HepG2 (cell line): ENCODE data around the gene PAX4. TPM values are rescaled to one million over a fixed set of nuclear protein-coding genes. Genes with fewer than 3 reads are reported as not detected.

ENCODE experiments used
- ATAD3A ChIP-seq: sonication (generic); formaldehyde crosslinking; IDR thresholded peaks from 2 replicates; pipeline ENCODE4 v1.4.0; 2020; ENCODE audit warnings: missing genetic modification reagents
- BHLHE40 ChIP-seq: IDR thresholded peaks from 2 replicates; pipeline ENCODE4 v1.6.1; 2011; ENCODE audit warnings: low read length, improper control_type of control experiment
- CCDC6 ChIP-seq: sonication (generic); formaldehyde crosslinking; IDR thresholded peaks from 2 replicates; pipeline ENCODE4 v1.8.1; 2022; ENCODE audit warnings: mild to moderate bottlenecking, missing genetic modification reagents, moderate library complexity
- CEBPB ChIP-seq: IDR thresholded peaks from 2 replicates; pipeline ENCODE4 v1.6.1; 2011; ENCODE audit warnings: low read depth, low read length, improper control_type of control experiment, borderline replicate concordance
- FOXP1 ChIP-seq, 2 experiments: fragments of 450-650 bp in 1 of 2; IDR thresholded peaks; 2 replicates each; pipeline ENCODE4 v1.6.1; 2017 to 2018; ENCODE audit warnings: antibody characterized with exemption in 1 of 2
- HIVEP1 ChIP-seq: sonication (generic); formaldehyde crosslinking; IDR thresholded peaks from 2 replicates; pipeline ENCODE4 v1.4.0; 2020; ENCODE audit warnings: mild to moderate bottlenecking, missing genetic modification reagents
- IRX3 ChIP-seq: sonication (generic); formaldehyde crosslinking; IDR thresholded peaks from 2 replicates; pipeline ENCODE4 v1.8.1; 2023; ENCODE audit warnings: mild to moderate bottlenecking, low read depth, missing genetic modification reagents, borderline replicate concordance
- MBNL3 ChIP-seq: fragments of 250-450 bp; sonication (Bioruptor Pico); conservative IDR thresholded peaks from 2 replicates; pipeline ENCODE4 v1.8.0; 2022; ENCODE audit warnings: mild to moderate bottlenecking, inconsistent platforms
- MTF2 ChIP-seq: sonication (generic); formaldehyde crosslinking; IDR thresholded peaks from 2 replicates; pipeline ENCODE4 v1.5.0; 2020; ENCODE audit warnings: missing genetic modification reagents, borderline replicate concordance
- NFE2L1 ChIP-seq: sonication (generic); formaldehyde crosslinking; IDR thresholded peaks from 2 replicates; pipeline ENCODE4 v1.4.0; 2020; ENCODE audit warnings: missing genetic modification reagents, mild to moderate bottlenecking, borderline replicate concordance
- NFKBIZ ChIP-seq: IDR thresholded peaks from 2 replicates; pipeline ENCODE4 v1.6.1; 2018; ENCODE audit warnings: missing genetic modification reagents, missing compliant biosample characterization
- PLRG1 ChIP-seq: fragments of 450-650 bp; conservative IDR thresholded peaks from 2 replicates; pipeline ENCODE4 v1.6.1; 2016
- TBX3 ChIP-seq: fragments of 450-650 bp; IDR thresholded peaks from 2 replicates; pipeline ENCODE4 v1.6.1; 2017; ENCODE audit warnings: antibody characterized with exemption, mild to moderate bottlenecking, inconsistent platforms, borderline replicate concordance
- TCF12 ChIP-seq, 2 experiments: fragments of 450-650 bp in 1 of 2; sonication (generic) in 1 of 2; formaldehyde crosslinking in 1 of 2; IDR thresholded peaks; 2 replicates each; pipeline versions ENCODE4 v1.6.1 to v1.8.0; 2017 to 2022; ENCODE audit warnings: antibody characterized with exemption in 1 of 2, mild to moderate bottlenecking in 1 of 2, missing genetic modification reagents in 1 of 2, moderate library complexity in 1 of 2
- ZNF121 ChIP-seq: sonication (generic); formaldehyde crosslinking; IDR thresholded peaks from 2 replicates; pipeline ENCODE4 v1.5.0; 2020; ENCODE audit warnings: mild to moderate bottlenecking, missing genetic modification reagents
- ZNF260 ChIP-seq: sonication (generic); formaldehyde crosslinking; IDR thresholded peaks from 2 replicates; pipeline ENCODE4 v1.4.0; 2020; ENCODE audit warnings: missing genetic modification reagents, low read depth, mild to moderate bottlenecking, borderline replicate concordance
- ZNF3 ChIP-seq: IDR thresholded peaks from 2 replicates; pipeline ENCODE4 v1.7.0; 2017; ENCODE audit warnings: inconsistent platforms
- ZNF564 ChIP-seq: sonication (generic); formaldehyde crosslinking; IDR thresholded peaks from 2 replicates; pipeline ENCODE4 v1.8.1; 2023; ENCODE audit warnings: mild to moderate bottlenecking, missing genetic modification reagents
- ZNF605 ChIP-seq: sonication (generic); formaldehyde crosslinking; IDR thresholded peaks from 2 replicates; pipeline ENCODE4 v1.8.0; 2022; ENCODE audit warnings: mild to moderate bottlenecking, missing genetic modification reagents
- ZNF652 ChIP-seq: IDR thresholded peaks from 2 replicates; pipeline ENCODE4 v1.6.1; 2016; ENCODE audit warnings: low read depth, borderline replicate concordance
- ZNF816 ChIP-seq: sonication (generic); formaldehyde crosslinking; IDR thresholded peaks from 2 replicates; pipeline ENCODE4 v1.8.0; 2022; ENCODE audit warnings: missing genetic modification reagents, mild to moderate bottlenecking, borderline replicate concordance
- ZSCAN21 ChIP-seq: sonication (generic); formaldehyde crosslinking; IDR thresholded peaks from 2 replicates; pipeline ENCODE4 v1.8.0; 2022; ENCODE audit warnings: mild to moderate bottlenecking, missing genetic modification reagents, moderate library complexity, borderline replicate concordance
- polyA plus RNA-seq, 8 experiments: library from polyadenylated mRNA; depleted of rRNA in 3 of 8; stranded (reverse) in 7 of 8; unstranded in 1 of 8; fragments of >200 nt; fragmentation: Illumina TruSeq in 4 of 8; extraction: Trizol in 4 of 8; gene quantifications; 2 replicates each; pipeline versions ENCODE4 v1.2.1 to v1.2.3, GENCODE V29; 2011 to 2016; ENCODE audit warnings: low read depth in 4 of 8, missing spikeins in 1 of 8, mixed read lengths in 1 of 8; ENCODE audit not compliant: insufficient read depth in 1 of 8
- total RNA-seq, 5 experiments: library from RNA; depleted of rRNA; stranded (reverse); fragments of >200 nt; fragmentation: Illumina TruSeq; extraction: Trizol; gene quantifications; 2 replicates each; pipeline ENCODE4 v1.2.3, GENCODE V29; 2016; ENCODE audit warnings: low read depth in 1 of 5
- TF ChIP-seq, protein P1 (sequence below): sonication (generic); formaldehyde crosslinking; IDR thresholded peaks from 2 replicates; pipeline ENCODE4 v1.5.1; 2020; ENCODE audit warnings: mild to moderate bottlenecking, missing genetic modification reagents, borderline replicate concordance
- TF ChIP-seq, protein P2 (sequence below): IDR thresholded peaks from 2 replicates; pipeline ENCODE4 v1.6.1; 2016; ENCODE audit warnings: low read depth
- TF ChIP-seq, protein P3 (sequence below): sonication (generic); IDR thresholded peaks from 2 replicates; pipeline ENCODE4 v1.6.1; 2016; ENCODE audit warnings: low read depth, borderline replicate concordance

Gene PAX4
- total and polyA plus RNA-seq, 2 of the 13 experiments (the other 11 are each of a cell fraction or from before 2014, with no cell fraction given): not detected

DNA sequence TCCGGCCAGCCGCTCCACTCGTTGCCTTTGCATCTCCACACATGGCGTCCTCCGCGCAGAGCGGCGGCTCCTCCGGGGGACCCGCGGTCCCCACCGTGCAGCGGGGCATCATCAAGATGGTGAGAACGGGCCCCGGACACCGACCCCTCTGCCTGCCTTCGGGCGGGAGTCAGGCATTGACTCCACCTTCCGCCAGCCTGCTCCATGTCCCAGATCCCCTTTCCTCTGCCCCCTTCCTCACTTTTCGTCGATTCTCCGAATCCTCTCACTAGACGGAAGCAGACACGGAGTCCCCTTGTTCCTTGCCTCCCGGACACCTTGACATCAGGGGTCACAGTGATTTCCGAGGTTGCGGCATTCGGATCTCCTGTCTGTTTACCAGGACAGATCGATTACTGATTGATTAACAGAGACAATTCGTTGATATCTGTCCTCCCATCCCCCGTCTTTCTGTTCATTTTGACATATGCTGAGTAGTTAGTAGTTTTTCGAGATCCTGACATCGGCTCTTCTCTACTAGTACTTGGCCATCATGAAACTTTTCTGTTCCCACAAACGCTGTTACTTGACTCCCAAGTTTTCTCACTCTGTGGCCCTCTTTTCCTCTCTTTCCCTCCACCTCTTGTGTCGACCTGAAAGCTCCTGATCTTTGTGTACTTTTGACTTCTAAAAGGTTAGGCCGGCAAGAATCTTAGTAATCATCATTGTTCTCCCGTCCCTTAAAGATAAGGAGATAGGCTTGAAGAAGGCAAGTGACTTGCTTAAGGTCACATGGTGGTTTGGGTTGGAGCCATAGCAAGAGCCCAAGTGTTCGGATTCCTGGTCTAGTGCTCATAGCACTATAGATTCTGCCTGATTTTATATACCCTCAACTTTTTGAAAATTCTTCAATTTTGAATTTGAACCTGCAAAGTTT, 34.6 kb upstream of the PAX4 start (continued):
- TF ChIP-seq, protein P1, sequence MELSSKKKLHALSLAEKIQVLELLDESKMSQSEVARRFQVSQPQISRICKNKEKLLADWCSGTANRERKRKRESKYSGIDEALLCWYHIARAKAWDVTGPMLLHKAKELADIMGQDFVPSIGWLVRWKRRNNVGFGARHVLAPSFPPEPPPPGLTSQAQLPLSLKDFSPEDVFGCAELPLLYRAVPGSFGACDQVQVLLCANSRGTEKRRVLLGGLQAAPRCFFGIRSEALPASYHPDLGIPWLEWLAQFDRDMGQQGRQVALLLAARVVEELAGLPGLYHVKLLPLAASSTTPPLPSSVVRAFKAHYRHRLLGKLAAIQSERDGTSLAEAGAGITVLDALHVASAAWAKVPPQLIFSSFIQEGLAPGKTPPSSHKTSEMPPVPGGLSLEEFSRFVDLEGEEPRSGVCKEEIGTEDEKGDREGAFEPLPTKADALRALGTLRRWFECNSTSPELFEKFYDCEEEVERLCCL: 0 out of 2 replicates have a peak, but pooled peaks have one; percentile 52
- 0 out of 2 replicates have a peak, but pooled peaks have one; percentile 3 for TF ChIP-seq HIVEP1 (CRISPR knock-in tag)
- no peak for TF ChIP-seq BHLHE40
- TF ChIP-seq ZNF3: no peak
- TF ChIP-seq NFE2L1: no peak
- TF ChIP-seq NFKBIZ (CRISPR knock-in tag): no peak
- TF ChIP-seq ZNF816 (CRISPR knock-in tag): 0 out of 2 replicates have a peak, but pooled peaks have one; percentile 4
- no peak for TF ChIP-seq TBX3
- peak; percentile 13; the same call in 1 of the 2 replicates for TF ChIP-seq ZNF605 (CRISPR knock-in tag)
- TF ChIP-seq IRX3 (CRISPR knock-in tag): 0 out of 2 replicates have a peak, but pooled peaks have one; percentile 61
- 0 out of 2 replicates have a peak, but pooled peaks have one; percentile 29 for TF ChIP-seq ZNF121 (CRISPR knock-in tag)
- no peak for TF ChIP-seq ZNF652 (CRISPR knock-in tag)
- TF ChIP-seq PLRG1: no peak
- no peak for TF ChIP-seq ZNF564
- no peak for TF ChIP-seq ZNF260 (CRISPR knock-in tag)
- TF ChIP-seq MBNL3: no peak
- no peak for TF ChIP-seq FOXP1 (IDR thresholded peaks at IDR 0.05)
- no peak for TF ChIP-seq FOXP1 (CRISPR knock-in tag; IDR thresholded peaks at IDR 0.05)
- peak; percentile 21; the same call in 1 of the 2 replicates for TF ChIP-seq ZSCAN21 (CRISPR knock-in tag)
- no peak for TF ChIP-seq CEBPB
- TF ChIP-seq ATAD3A (CRISPR knock-in tag): no peak
- TF ChIP-seq CCDC6 (CRISPR knock-in tag): no peak
- no peak for TF ChIP-seq MTF2
- TF ChIP-seq, protein P2, sequence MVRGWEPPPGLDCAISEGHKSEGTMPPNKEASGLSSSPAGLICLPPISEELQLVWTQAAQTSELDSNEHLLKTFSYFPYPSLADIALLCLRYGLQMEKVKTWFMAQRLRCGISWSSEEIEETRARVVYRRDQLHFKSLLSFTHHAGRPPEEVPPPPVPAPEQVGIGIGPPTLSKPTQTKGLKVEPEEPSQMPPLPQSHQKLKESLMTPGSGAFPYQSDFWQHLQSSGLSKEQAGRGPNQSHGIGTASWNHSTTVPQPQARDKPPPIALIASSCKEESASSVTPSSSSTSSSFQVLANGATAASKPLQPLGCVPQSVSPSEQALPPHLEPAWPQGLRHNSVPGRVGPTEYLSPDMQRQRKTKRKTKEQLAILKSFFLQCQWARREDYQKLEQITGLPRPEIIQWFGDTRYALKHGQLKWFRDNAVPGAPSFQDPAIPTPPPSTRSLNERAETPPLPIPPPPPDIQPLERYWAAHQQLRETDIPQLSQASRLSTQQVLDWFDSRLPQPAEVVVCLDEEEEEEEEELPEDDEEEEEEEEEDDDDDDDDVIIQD (CRISPR knock-in tag): no peak
- no peak for TF ChIP-seq TCF12 (IDR thresholded peaks at IDR 0.05)
- no peak for TF ChIP-seq TCF12 (CRISPR knock-in tag; IDR thresholded peaks at IDR 0.05)
- TF ChIP-seq, protein P3, sequence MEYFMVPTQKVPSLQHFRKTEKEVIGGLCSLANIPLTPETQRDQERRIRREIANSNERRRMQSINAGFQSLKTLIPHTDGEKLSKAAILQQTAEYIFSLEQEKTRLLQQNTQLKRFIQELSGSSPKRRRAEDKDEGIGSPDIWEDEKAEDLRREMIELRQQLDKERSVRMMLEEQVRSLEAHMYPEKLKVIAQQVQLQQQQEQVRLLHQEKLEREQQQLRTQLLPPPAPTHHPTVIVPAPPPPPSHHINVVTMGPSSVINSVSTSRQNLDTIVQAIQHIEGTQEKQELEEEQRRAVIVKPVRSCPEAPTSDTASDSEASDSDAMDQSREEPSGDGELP: no peak
